DND-41 (cell line): ENCODE measurements around the gene MYOM1.

Experiments
- ATAC-seq: fragments of 200-7000 bp; cut with Tn5 transposase; 3 replicates; pipeline ENCODE4 v1.9.1; 2021; ENCODE audit warnings: low read depth; ENCODE audit not compliant: insufficient read depth
- DNase-seq: peaks from one replicate; pipeline ENCODE4 v3.0.0-alpha.2; 2020
- H2AFZ ChIP-seq: 2 replicates; pipeline ENCODE4 v1.6.0; 2012; ENCODE audit warnings: low read depth, low read length
- H3K27ac ChIP-seq: 2 replicates; pipeline ENCODE4 v1.5.1; 2012; ENCODE audit warnings: low read length, inconsistent platforms
- H3K27me3 ChIP-seq: fragments of 200-600 bp; sonication (generic); 2 replicates; pipeline ENCODE4 v1.6.0; 2012; ENCODE audit warnings: low read length, mild to moderate bottlenecking, inconsistent platforms; ENCODE audit not compliant: insufficient read depth, poor library complexity
- H3K36me3 ChIP-seq: 2 replicates; pipeline ENCODE4 v1.5.1; 2012; ENCODE audit warnings: low read length, inconsistent platforms; ENCODE audit not compliant: insufficient read depth
- H3K4me1 ChIP-seq: 2 replicates; pipeline ENCODE4 v1.5.1; 2012; ENCODE audit warnings: mild to moderate bottlenecking, low read length; ENCODE audit not compliant: insufficient read depth
- H3K4me2 ChIP-seq: 2 replicates; pipeline ENCODE4 v1.6.0; 2012; ENCODE audit warnings: mild to moderate bottlenecking, moderate library complexity, low read length, inconsistent platforms; ENCODE audit not compliant: insufficient read depth
- H3K4me3 ChIP-seq, 2 experiments: fragments of 200-600 bp in 1 of 2; shearing (Covaris generic) in 1 of 2; 2 replicates each; pipeline ENCODE4 v1.5.1; 2012 to 2016; ENCODE audit warnings: inconsistent platforms in 2 of 2, low read length in 2 of 2, mild to moderate bottlenecking in 2 of 2, low read depth in 1 of 2, moderate library complexity in 1 of 2
- H3K79me2 ChIP-seq: 2 replicates; pipeline ENCODE4 v1.6.0; 2012; ENCODE audit warnings: low read length, inconsistent platforms; ENCODE audit not compliant: insufficient read depth
- H3K9ac ChIP-seq: 2 replicates; pipeline ENCODE4 v1.6.0; 2012; ENCODE audit warnings: low read depth, mild to moderate bottlenecking, inconsistent platforms, low read length, moderate library complexity
- H3K9me3 ChIP-seq: 2 replicates; pipeline ENCODE4 v1.5.1; 2012; ENCODE audit warnings: low read length, moderate library complexity, mild to moderate bottlenecking, inconsistent platforms; ENCODE audit not compliant: insufficient read depth, severe bottlenecking
- H4K20me1 ChIP-seq: 2 replicates; pipeline ENCODE4 v1.6.0; 2012; ENCODE audit warnings: low read length; ENCODE audit not compliant: insufficient read depth
- EZH2 ChIP-seq: IDR thresholded peaks from 3 replicates; pipeline ENCODE4 v1.6.1; 2012; ENCODE audit warnings: borderline replicate concordance, low read depth, mild to moderate bottlenecking, moderate library complexity, low read length, inconsistent platforms; ENCODE audit not compliant: severe bottlenecking
- TF ChIP-seq, protein P1 (sequence below): IDR thresholded peaks from 2 replicates; pipeline ENCODE4 v1.5.1; 2012; ENCODE audit warnings: borderline replicate concordance, low read length, moderate library complexity, mild to moderate bottlenecking; ENCODE audit not compliant: poor library complexity, severe bottlenecking; ENCODE audit errors: extremely low read depth

MYOM1 gene

GRCh38 chr18:3092727-3093126 is 127.0 kb downstream of the MYOM1 start:
- Histone ChIP-seq H4K20me1 (no peaks in the 10 kb centered on the region), H3K4me2 (no peak overlapping the region), H3K36me3 (no peaks in the 10 kb centered on the region), H3K4me1 (peaks cover 14% of the 10 kb centered on the region), H3K79me2 (no peaks in the 10 kb centered on the region), H3K9ac (no peak overlapping the region), H3K4me3 (no peak overlapping the region), H3K9me3 (no peaks in the 10 kb centered on the region), H3K27me3 (no peaks in the 10 kb centered on the region), H2AFZ (no peak overlapping the region), H3K27ac (no peak overlapping the region)
- ATAC-seq, result no peak
- DNase-seq, result no peak
- TF ChIP-seq, protein P1, sequence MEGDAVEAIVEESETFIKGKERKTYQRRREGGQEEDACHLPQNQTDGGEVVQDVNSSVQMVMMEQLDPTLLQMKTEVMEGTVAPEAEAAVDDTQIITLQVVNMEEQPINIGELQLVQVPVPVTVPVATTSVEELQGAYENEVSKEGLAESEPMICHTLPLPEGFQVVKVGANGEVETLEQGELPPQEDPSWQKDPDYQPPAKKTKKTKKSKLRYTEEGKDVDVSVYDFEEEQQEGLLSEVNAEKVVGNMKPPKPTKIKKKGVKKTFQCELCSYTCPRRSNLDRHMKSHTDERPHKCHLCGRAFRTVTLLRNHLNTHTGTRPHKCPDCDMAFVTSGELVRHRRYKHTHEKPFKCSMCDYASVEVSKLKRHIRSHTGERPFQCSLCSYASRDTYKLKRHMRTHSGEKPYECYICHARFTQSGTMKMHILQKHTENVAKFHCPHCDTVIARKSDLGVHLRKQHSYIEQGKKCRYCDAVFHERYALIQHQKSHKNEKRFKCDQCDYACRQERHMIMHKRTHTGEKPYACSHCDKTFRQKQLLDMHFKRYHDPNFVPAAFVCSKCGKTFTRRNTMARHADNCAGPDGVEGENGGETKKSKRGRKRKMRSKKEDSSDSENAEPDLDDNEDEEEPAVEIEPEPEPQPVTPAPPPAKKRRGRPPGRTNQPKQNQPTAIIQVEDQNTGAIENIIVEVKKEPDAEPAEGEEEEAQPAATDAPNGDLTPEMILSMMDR, result no peak
- no peak for TF ChIP-seq EZH2

DNA sequence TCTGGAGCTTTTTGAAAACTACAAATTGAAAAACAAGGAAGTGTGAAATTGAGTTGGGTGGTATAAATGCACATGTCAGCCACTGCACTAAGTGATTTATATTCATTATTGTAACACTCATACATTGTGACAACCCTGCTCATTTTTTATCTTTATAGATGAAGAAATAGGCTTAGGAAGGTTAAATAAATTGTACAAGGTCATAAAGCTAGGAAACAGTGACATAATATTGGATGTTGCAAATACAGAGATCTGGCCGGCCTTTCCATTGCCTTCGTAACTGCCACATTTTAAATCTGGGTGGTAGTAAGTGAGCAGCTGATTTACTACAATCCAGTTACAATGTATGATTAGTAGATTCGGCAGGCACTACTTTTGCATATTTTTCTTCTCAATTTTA is 130.2 kb downstream of the MYOM1 start:
- ATAC-seq (no peak), DNase-seq (no peak)
- no peaks in the 10 kb centered on the region for H3K4me1 ChIP-seq
- H3K4me2 ChIP-seq, result no peak overlapping the region
- H3K4me3 ChIP-seq, result no peak overlapping the region
- no peaks in the 10 kb centered on the region for H4K20me1 ChIP-seq
- no peaks in the 10 kb centered on the region for H3K36me3 ChIP-seq
- no peaks in the 10 kb centered on the region for H3K27me3 ChIP-seq
- H3K9ac ChIP-seq, result no peak overlapping the region
- no peak overlapping the region for H2AFZ ChIP-seq
- H3K27ac ChIP-seq, result no peak overlapping the region
- H3K9me3 ChIP-seq, result no peaks in the 10 kb centered on the region
- H3K79me2 ChIP-seq, result no peaks in the 10 kb centered on the region
- TF ChIP-seq, protein P1, result no peak
- TF ChIP-seq EZH2, result no peak

DNA sequence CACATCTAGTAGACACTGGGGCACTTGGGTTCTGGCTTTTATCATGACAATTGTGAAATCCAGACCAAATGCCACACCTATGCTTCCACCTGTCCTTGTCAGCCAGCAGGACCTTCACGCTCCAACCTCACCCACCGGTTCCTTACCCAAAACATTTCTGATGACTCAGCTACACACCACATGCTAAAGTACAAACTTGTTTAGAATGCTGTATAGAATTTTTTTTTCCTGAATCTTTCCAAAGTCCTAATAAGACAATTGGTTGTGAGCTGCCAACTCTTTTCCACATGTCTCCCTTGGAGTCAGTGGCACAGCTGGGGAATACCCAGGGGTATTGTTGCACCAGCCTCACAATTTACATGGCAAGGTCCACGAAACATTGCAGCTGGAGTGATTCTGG is 131.3 kb downstream of the MYOM1 start:
- no peak overlapping the region for H3K4me3 ChIP-seq
- DNase-seq, result no peak
- H3K27me3 ChIP-seq, result no peaks in the 10 kb centered on the region
- no peaks in the 10 kb centered on the region for H3K79me2 ChIP-seq
- no peak overlapping the region for H3K9ac ChIP-seq
- no peaks in the 10 kb centered on the region for H3K9me3 ChIP-seq
- no peak overlapping the region for H2AFZ ChIP-seq
- H3K4me2 ChIP-seq, result no peak overlapping the region
- TF ChIP-seq, protein P1, result no peak
- H3K4me1 ChIP-seq, result no peaks in the 10 kb centered on the region
- H3K27ac ChIP-seq, result no peak overlapping the region
- H3K36me3 ChIP-seq, result no peaks in the 10 kb centered on the region
- no peaks in the 10 kb centered on the region for H4K20me1 ChIP-seq
- ATAC-seq, result no peak

- H3K9me3 ChIP-seq, result no peaks in the 10 kb centered on the region
These were observed 132.9 kb downstream of the MYOM1 start for GRCh38 chr18:3086871-3087270.

More at GRCh38 chr18:3086871-3087270, 132.9 kb downstream of the MYOM1 start:
- Histone ChIP-seq H3K4me2 (no peak overlapping the region), H3K27me3 (no peaks in the 10 kb centered on the region), H3K9ac (no peak overlapping the region), H3K4me3 (no peak overlapping the region), H4K20me1 (no peaks in the 10 kb centered on the region), H3K79me2 (no peaks in the 10 kb centered on the region), H3K27ac (no peak overlapping the region), H3K36me3 (no peaks in the 10 kb centered on the region), H3K4me1 (no peaks in the 10 kb centered on the region), H2AFZ (no peak overlapping the region)
- TF ChIP-seq EZH2, result no peak
- TF ChIP-seq, protein P1, result no peak
- ATAC-seq (no peak), DNase-seq (no peak)
